ENCODE results near the gene TMTC1.

DNA sequence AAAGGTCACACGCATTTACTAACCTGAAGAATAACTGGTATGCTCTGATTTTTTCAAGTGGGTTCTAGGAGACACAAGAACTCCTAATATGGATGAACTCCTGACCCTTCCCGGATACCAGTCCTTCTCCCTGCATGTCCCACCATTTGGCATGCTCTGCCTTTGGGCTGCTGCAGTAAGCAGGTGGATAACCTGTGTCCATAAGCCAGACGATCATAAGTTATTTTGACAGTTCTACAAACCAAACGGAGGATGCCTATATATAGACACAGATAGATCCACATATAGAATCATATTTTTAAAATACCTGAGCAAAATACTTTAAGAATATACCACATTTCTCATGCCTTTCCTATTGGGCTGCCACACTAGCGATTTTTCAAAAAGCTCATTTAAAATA is 49.4 kb downstream of the TMTC1 start:
- TF ChIP-seq, protein P1, sequence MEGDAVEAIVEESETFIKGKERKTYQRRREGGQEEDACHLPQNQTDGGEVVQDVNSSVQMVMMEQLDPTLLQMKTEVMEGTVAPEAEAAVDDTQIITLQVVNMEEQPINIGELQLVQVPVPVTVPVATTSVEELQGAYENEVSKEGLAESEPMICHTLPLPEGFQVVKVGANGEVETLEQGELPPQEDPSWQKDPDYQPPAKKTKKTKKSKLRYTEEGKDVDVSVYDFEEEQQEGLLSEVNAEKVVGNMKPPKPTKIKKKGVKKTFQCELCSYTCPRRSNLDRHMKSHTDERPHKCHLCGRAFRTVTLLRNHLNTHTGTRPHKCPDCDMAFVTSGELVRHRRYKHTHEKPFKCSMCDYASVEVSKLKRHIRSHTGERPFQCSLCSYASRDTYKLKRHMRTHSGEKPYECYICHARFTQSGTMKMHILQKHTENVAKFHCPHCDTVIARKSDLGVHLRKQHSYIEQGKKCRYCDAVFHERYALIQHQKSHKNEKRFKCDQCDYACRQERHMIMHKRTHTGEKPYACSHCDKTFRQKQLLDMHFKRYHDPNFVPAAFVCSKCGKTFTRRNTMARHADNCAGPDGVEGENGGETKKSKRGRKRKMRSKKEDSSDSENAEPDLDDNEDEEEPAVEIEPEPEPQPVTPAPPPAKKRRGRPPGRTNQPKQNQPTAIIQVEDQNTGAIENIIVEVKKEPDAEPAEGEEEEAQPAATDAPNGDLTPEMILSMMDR (IDR thresholded peaks at IDR 0.05), result no peak
- no peak for TF ChIP-seq POLR2A (IDR thresholded peaks at IDR 0.05; ENCODE audit: low read depth)
- no peak for TF ChIP-seq POLR2AphosphoS5 (IDR thresholded peaks at IDR 0.05)
